Hepatocyte (in vitro differentiated cells): ENCODE data around the gene PRPF6.

Source experiments
- EZH2 ChIP-seq: fragments of 200-600 bp; sonication (generic); IDR thresholded peaks from 2 replicates; pipeline ENCODE4 v1.6.1; 2016; ENCODE audit warnings: antibody characterized with exemption, mild to moderate bottlenecking, borderline replicate concordance
- EZH2phosphoT487 ChIP-seq: fragments of 200-600 bp; sonication (generic); IDR thresholded peaks from one replicate; pipeline ENCODE4 v1.6.1; 2018; ENCODE audit warnings: antibody characterized with exemption, mild to moderate bottlenecking, low read depth, moderate library complexity; ENCODE audit not compliant: unreplicated experiment, severe bottlenecking
- TF ChIP-seq, protein P1 (sequence below): fragments of 200-600 bp; sonication (generic); IDR thresholded peaks from 2 replicates; pipeline ENCODE4 v1.5.1; 2016; ENCODE audit warnings: antibody characterized with exemption, mild to moderate bottlenecking; ENCODE audit not compliant: poor library complexity

DNA sequence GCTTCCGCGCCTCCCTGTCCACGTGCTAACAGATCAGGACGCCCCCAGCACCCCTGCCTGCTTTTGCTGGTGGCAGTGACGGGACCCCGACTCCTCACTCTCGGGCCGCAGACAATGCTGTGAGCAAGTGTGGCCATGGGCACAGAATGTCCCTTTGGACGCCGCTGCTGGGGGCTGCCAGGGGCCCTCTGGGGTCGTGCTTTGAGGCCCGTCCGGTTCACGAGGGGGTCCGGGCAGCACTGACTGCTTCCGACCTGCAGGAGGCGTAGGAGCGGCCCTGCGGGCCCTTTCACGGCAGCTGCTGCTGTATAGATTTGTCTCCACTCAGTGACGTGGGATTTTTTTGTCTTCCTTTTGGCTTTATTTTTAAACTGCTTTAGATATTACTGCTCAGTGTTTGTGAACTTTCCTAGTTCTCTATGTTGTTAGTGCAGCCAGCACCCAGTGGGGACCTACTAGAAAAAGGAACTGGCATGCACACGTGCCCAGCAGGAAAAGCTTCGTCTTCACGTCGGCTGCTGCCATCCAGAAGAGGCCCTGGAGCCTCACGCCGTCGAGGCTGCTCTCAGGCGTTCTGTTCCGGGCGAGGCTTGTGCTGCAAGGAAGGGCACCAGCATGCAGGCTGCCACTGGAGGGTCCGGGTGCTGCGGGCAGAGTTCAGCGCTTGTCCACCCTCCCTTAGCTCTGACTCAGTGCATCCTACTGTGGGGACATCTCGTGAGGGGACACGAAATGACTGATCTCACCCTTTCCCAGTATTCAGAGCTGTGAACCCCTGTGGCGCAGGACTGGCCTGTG, 46.5 kb upstream of the PRPF6 start:
- TF ChIP-seq, protein P1, sequence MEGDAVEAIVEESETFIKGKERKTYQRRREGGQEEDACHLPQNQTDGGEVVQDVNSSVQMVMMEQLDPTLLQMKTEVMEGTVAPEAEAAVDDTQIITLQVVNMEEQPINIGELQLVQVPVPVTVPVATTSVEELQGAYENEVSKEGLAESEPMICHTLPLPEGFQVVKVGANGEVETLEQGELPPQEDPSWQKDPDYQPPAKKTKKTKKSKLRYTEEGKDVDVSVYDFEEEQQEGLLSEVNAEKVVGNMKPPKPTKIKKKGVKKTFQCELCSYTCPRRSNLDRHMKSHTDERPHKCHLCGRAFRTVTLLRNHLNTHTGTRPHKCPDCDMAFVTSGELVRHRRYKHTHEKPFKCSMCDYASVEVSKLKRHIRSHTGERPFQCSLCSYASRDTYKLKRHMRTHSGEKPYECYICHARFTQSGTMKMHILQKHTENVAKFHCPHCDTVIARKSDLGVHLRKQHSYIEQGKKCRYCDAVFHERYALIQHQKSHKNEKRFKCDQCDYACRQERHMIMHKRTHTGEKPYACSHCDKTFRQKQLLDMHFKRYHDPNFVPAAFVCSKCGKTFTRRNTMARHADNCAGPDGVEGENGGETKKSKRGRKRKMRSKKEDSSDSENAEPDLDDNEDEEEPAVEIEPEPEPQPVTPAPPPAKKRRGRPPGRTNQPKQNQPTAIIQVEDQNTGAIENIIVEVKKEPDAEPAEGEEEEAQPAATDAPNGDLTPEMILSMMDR: no peak
- TF ChIP-seq EZH2phosphoT487 (no peak), EZH2 (no peak)
